SK-N-SH treated with all-trans-retinoic acid at 6 μM for 48 hours (cell line): ENCODE measurements around the gene MRPS6.

Experiments
- ATAC-seq: fragments of 200-7000 bp; cut with Tn5 transposase; 3 replicates; pipeline ENCODE4 v1.9.1; 2020; ENCODE audit warnings: mild to moderate bottlenecking, moderate library complexity
- ARNTL ChIP-seq: fragments of 450-650 bp; formaldehyde crosslinking; IDR thresholded peaks from 2 replicates; pipeline ENCODE4 v1.5.0; 2020; ENCODE audit warnings: low read depth, mild to moderate bottlenecking, moderate library complexity, borderline replicate concordance
- BACH2 ChIP-seq: fragments of 250-450 bp; sonication (Bioruptor Pico); IDR thresholded peaks from 2 replicates; pipeline ENCODE4 v1.9.0; 2021; ENCODE audit warnings: mild to moderate bottlenecking, borderline replicate concordance
- ESRRG ChIP-seq: fragments of 250-450 bp; sonication (Bioruptor Pico); IDR thresholded peaks from 2 replicates; pipeline ENCODE4 v1.6.1; 2021; ENCODE audit warnings: mild to moderate bottlenecking
- GLIS3 ChIP-seq: fragments of 250-450 bp; sonication (Bioruptor Pico); IDR thresholded peaks from 2 replicates; pipeline ENCODE4 v1.5.0; 2020; ENCODE audit warnings: mild to moderate bottlenecking, moderate library complexity
- OSR1 ChIP-seq: fragments of 250-450 bp; sonication (Bioruptor Pico); IDR thresholded peaks from 2 replicates; pipeline ENCODE4 v1.8.0; 2022; ENCODE audit warnings: moderate library complexity, mild to moderate bottlenecking, inconsistent platforms
- RARB ChIP-seq: fragments of 250-450 bp; sonication (Bioruptor Pico); IDR thresholded peaks from 2 replicates; pipeline ENCODE4 v1.8.0; 2021; ENCODE audit warnings: mild to moderate bottlenecking, moderate library complexity
- SNAI2 ChIP-seq: fragments of 250-450 bp; sonication (Bioruptor Pico); IDR thresholded peaks from 2 replicates; pipeline ENCODE4 v1.5.0; 2020; ENCODE audit warnings: mild to moderate bottlenecking, moderate library complexity
- TCF4 ChIP-seq: fragments of 250-450 bp; sonication (Bioruptor Pico); IDR thresholded peaks from 2 replicates; pipeline ENCODE4 v1.8.0; 2021; ENCODE audit warnings: mild to moderate bottlenecking, moderate library complexity, borderline replicate concordance
- TOX ChIP-seq: fragments of 250-450 bp; sonication (Bioruptor Pico); IDR thresholded peaks from 2 replicates; pipeline ENCODE4 v1.8.0; 2021; ENCODE audit warnings: mild to moderate bottlenecking, moderate library complexity, borderline replicate concordance
- ZFP3 ChIP-seq: fragments of 250-450 bp; sonication (Bioruptor Pico); IDR thresholded peaks from 2 replicates; pipeline ENCODE4 v1.5.0; 2020; ENCODE audit warnings: mild to moderate bottlenecking, moderate library complexity
- ZFP30 ChIP-seq: fragments of 450-650 bp; formaldehyde crosslinking; IDR thresholded peaks from 2 replicates; pipeline ENCODE4 v1.5.0; 2022; ENCODE audit warnings: mild to moderate bottlenecking, moderate library complexity
- ZNF565 ChIP-seq: fragments of 450-650 bp; formaldehyde crosslinking; conservative IDR thresholded peaks from 2 replicates; pipeline ENCODE4 v1.5.0; 2020; ENCODE audit warnings: low read depth, mild to moderate bottlenecking, moderate library complexity
- ZNF70 ChIP-seq: fragments of 450-650 bp; formaldehyde crosslinking; IDR thresholded peaks from 2 replicates; pipeline ENCODE4 v1.5.0; 2020; ENCODE audit warnings: mild to moderate bottlenecking, moderate library complexity
- ZNF8 ChIP-seq: fragments of 450-650 bp; formaldehyde crosslinking; IDR thresholded peaks from 2 replicates; pipeline ENCODE4 v1.5.0; 2020; ENCODE audit warnings: mild to moderate bottlenecking, moderate library complexity
- TF ChIP-seq, protein P1 (sequence below): fragments of 250-450 bp; sonication (Bioruptor Pico); IDR thresholded peaks from 2 replicates; pipeline ENCODE4 v1.5.0; 2020; ENCODE audit warnings: mild to moderate bottlenecking, moderate library complexity
- TF ChIP-seq, protein P2 (sequence below): fragments of 250-450 bp; sonication (Bioruptor Pico); IDR thresholded peaks from 2 replicates; pipeline ENCODE4 v1.8.0; 2020; ENCODE audit warnings: mild to moderate bottlenecking, moderate library complexity, borderline replicate concordance
- TF ChIP-seq, protein P3 (sequence below): fragments of 250-450 bp; sonication (Bioruptor Pico); IDR thresholded peaks from 2 replicates; pipeline ENCODE4 v1.5.1; 2021; ENCODE audit warnings: mild to moderate bottlenecking, moderate library complexity
- TF ChIP-seq, protein P4 (sequence below): fragments of 250-450 bp; sonication (Bioruptor Pico); IDR thresholded peaks from 2 replicates; pipeline ENCODE4 v1.5.1; 2020; ENCODE audit warnings: low read depth, mild to moderate bottlenecking, moderate library complexity

Gene MRPS6

DNA sequence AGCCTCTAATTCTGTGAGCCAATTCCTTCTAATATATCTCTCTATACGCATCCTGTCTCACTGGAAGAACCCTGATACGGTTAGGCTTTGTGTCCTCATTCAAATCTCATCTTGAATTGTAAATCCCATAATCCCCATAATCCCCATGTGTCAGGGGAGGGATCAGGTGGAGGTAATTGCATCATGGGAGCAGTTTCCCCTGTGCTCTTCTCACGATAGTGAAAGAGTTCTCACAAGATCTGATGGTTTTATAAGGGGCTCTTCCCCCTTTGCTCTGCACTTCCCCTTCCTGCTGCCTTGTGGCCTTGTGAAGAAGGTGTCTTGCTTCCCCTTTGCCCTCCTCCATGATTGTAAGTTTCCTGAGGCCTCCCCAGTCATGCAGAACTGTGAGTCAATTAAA lies 116.1 kb downstream of the MRPS6 start:
- TF ChIP-seq ZFP30 (CRISPR knock-in tag) (no peak), ESRRG (CRISPR knock-in tag) (no peak), ZFP3 (CRISPR knock-in tag) (no peak), TOX (no peak), BACH2 (CRISPR knock-in tag) (no peak), ZNF8 (CRISPR knock-in tag) (no peak)
- TF ChIP-seq, protein P1, sequence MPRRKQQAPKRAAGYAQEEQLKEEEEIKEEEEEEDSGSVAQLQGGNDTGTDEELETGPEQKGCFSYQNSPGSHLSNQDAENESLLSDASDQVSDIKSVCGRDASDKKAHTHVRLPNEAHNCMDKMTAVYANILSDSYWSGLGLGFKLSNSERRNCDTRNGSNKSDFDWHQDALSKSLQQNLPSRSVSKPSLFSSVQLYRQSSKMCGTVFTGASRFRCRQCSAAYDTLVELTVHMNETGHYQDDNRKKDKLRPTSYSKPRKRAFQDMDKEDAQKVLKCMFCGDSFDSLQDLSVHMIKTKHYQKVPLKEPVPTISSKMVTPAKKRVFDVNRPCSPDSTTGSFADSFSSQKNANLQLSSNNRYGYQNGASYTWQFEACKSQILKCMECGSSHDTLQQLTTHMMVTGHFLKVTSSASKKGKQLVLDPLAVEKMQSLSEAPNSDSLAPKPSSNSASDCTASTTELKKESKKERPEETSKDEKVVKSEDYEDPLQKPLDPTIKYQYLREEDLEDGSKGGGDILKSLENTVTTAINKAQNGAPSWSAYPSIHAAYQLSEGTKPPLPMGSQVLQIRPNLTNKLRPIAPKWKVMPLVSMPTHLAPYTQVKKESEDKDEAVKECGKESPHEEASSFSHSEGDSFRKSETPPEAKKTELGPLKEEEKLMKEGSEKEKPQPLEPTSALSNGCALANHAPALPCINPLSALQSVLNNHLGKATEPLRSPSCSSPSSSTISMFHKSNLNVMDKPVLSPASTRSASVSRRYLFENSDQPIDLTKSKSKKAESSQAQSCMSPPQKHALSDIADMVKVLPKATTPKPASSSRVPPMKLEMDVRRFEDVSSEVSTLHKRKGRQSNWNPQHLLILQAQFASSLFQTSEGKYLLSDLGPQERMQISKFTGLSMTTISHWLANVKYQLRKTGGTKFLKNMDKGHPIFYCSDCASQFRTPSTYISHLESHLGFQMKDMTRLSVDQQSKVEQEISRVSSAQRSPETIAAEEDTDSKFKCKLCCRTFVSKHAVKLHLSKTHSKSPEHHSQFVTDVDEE (CRISPR knock-in tag): no peak
- TF ChIP-seq, protein P2, sequence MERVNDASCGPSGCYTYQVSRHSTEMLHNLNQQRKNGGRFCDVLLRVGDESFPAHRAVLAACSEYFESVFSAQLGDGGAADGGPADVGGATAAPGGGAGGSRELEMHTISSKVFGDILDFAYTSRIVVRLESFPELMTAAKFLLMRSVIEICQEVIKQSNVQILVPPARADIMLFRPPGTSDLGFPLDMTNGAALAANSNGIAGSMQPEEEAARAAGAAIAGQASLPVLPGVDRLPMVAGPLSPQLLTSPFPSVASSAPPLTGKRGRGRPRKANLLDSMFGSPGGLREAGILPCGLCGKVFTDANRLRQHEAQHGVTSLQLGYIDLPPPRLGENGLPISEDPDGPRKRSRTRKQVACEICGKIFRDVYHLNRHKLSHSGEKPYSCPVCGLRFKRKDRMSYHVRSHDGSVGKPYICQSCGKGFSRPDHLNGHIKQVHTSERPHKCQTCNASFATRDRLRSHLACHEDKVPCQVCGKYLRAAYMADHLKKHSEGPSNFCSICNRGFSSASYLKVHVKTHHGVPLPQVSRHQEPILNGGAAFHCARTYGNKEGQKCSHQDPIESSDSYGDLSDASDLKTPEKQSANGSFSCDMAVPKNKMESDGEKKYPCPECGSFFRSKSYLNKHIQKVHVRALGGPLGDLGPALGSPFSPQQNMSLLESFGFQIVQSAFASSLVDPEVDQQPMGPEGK (CRISPR knock-in tag): no peak
- no peak for ATAC-seq

DNA sequence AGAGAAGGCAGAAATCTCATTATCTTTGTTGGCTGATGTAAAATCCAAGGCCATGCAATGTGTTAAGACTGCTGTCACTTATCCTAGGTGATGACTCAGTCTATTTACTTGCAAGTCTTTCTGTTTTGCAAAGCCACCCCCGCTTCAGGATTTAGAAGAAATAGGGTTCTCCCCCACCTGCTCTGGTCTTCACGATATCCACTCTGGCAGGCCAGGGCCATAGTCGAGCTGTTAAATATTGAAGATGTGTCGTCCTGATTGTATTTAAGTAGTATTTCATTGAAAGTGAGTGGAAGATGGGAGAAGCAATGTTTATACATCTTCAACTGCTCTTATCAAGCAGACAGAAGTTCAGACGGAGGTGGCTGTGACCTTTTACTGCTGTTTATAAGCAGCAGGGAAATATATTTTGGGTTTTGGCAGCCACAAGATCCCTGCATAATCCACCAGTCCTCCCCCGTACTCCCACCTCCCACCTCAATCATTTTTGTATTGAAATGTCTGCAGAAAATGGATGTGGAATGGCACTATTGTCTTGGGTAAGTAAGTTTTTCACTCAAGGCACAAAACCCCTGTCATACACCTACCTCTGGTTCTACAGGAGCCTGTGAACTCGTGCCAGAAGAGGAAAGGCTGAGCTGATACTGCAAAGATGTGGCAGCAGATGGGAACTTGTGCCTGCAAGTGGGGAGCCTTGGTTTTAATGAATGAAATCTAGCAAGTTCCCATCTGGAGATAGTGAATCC lies 117.4 kb downstream of the MRPS6 start:
- no peak for ATAC-seq
- TF ChIP-seq, protein P3, sequence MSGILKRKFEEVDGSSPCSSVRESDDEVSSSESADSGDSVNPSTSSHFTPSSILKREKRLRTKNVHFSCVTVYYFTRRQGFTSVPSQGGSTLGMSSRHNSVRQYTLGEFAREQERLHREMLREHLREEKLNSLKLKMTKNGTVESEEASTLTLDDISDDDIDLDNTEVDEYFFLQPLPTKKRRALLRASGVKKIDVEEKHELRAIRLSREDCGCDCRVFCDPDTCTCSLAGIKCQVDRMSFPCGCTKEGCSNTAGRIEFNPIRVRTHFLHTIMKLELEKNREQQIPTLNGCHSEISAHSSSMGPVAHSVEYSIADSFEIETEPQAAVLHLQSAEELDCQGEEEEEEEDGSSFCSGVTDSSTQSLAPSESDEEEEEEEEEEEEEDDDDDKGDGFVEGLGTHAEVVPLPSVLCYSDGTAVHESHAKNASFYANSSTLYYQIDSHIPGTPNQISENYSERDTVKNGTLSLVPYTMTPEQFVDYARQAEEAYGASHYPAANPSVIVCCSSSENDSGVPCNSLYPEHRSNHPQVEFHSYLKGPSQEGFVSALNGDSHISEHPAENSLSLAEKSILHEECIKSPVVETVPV (CRISPR knock-in tag): no peak
- TF ChIP-seq TCF4 (CRISPR knock-in tag): no peak
- TF ChIP-seq BACH2 (CRISPR knock-in tag): no peak
- TF ChIP-seq, protein P1 (CRISPR knock-in tag): no peak
- no peak for TF ChIP-seq GLIS3
- TF ChIP-seq ZNF70 (CRISPR knock-in tag): no peak
- TF ChIP-seq ARNTL: no peak
- TF ChIP-seq SNAI2 (CRISPR knock-in tag): no peak
- TF ChIP-seq, protein P4, sequence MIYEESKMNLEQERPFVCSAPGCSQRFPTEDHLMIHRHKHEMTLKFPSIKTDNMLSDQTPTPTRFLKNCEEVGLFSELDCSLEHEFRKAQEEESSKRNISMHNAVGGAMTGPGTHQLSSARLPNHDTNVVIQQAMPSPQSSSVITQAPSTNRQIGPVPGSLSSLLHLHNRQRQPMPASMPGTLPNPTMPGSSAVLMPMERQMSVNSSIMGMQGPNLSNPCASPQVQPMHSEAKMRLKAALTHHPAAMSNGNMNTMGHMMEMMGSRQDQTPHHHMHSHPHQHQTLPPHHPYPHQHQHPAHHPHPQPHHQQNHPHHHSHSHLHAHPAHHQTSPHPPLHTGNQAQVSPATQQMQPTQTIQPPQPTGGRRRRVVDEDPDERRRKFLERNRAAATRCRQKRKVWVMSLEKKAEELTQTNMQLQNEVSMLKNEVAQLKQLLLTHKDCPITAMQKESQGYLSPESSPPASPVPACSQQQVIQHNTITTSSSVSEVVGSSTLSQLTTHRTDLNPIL (CRISPR knock-in tag): no peak
- TF ChIP-seq OSR1 (CRISPR knock-in tag): no peak
- TF ChIP-seq ZNF565 (CRISPR knock-in tag): no peak

DNA sequence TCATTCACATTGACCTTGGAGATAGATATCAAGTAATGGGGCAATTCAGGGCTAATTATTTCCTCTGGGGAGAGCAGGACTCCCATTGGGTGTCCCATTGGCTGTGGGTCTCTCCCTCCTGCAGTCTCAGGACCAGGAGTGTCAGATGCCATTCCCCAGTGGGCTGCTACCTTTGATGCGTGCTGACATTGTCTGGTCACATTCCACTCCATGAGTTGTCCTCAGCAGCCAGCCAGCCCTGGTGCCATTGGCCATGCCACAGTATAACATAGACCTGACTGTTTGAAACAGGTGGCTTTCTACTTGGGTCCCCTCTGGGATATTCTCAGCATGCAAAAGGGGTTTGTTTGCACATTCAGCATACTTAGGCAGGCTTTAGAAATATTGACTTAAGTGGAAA lies 118.5 kb downstream of the MRPS6 start:
- ATAC-seq: no peak
- TF ChIP-seq RARB (CRISPR knock-in tag) (no peak), BACH2 (CRISPR knock-in tag) (no peak)
- TF ChIP-seq, protein P4 (CRISPR knock-in tag): no peak
